Stimulated activated CD4-positive, alpha-beta T cell treated with anti-CD3 and anti-CD28 coated beads, TNF-alpha, amount 100 ng/mL, for 1 hour (primary cell): ENCODE data around the gene BBOX1.
"Not testable (repeated sequence)": the region's sequence is repeated elsewhere in the genome, so short reads cannot be mapped to it uniquely, and the experiment has no call there.

ENCODE experiments used
- DNase-seq, 3 donors: peaks; one replicate each; pipeline ENCODE4 v3.0.0-alpha.2; 2020; ENCODE audit warnings: low read depth in 3 of 3, low spot score in 1 of 3

BBOX1 gene

DNA sequence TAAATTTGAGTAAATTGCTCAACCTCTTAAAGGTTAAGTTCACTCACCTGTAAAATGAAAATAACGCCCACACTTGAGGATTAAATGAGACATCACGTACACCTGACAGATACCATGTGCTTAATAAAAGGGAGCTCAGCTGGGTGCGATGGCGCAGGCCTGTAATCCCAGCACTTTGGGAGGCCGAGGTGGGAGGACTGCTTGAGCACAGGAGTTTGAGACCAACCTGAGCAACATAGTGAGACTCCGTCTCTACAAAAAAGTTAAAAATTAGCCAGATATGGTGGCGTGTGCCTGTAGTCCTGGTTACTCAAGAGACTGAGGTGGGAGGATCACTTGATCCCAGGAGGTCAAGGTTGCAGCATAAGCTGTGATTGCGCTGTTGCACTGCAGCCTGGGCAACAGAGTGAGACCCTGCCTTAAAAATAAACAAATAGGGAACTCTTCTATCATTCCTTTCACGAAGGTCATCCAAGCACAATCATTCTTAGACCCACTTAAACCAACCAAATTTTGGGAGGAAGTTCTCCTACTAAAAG is 134.1 kb downstream of the BBOX1 start:
- no peak for DNase-seq

DNA sequence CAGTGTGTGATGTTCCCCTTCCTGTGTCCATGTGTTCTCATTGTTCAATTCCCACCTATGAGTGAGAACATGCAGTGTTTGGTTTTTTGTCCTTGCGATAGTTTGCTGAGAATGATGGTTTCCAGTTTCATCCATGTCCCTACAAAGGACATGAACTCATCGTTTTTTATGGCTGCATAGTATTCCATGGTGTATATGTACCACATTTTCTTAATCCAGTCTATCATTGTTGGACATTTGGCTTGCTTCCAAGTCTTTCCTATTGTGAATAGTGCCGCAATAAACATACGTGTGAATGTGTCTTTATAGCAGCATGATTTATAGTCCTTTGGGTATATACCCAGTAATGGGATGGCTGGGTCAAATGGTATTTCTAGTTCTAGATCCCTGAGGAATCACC is 134.9 kb downstream of the BBOX1 start:
- DNase-seq, result not testable (repeated sequence)
